Stimulated activated CD4-positive, alpha-beta T cell treated with anti-CD3 and anti-CD28 coated beads, Interleukin-12 subunit alpha, Interleukin-12 subunit beta, amount 100 ng/mL, for 48 hours (primary cell): Measurements from ENCODE around the gene LDLRAD4.
"Not testable (repeated sequence)": the region's sequence is repeated elsewhere in the genome, so short reads cannot be mapped to it uniquely, and the experiment has no call there.

ENCODE experiments used
- DNase-seq, 3 donors: peaks; one replicate each; pipeline ENCODE4 v3.0.0-alpha.2; 2020; ENCODE audit warnings: low read depth in 2 of 3, low spot score in 1 of 3

LDLRAD4 gene

GRCh38 chr18:13245481-13246000, 27.0 kb downstream of the LDLRAD4 start:
- DNase-seq, result no peak

- DNase-seq, result no peak
Measured at GRCh38 chr18:13246121-13246520, 27.6 kb downstream of the LDLRAD4 start.

- no peak for DNase-seq
Measured at GRCh38 chr18:13246591-13246990, 28.0 kb downstream of the LDLRAD4 start.

- DNase-seq, result no peak
Measured at GRCh38 chr18:13247506-13247905, 28.9 kb downstream of the LDLRAD4 start.

- DNase-seq, result no peak
Measured at GRCh38 chr18:13252686-13253410, 34.3 kb downstream of the LDLRAD4 start.

- DNase-seq, result no peak
Measured at GRCh38 chr18:13253786-13254688, 35.5 kb downstream of the LDLRAD4 start.

- no peak for DNase-seq
Measured at GRCh38 chr18:13254971-13255927, 36.7 kb downstream of the LDLRAD4 start.

- no peak for DNase-seq
Measured at GRCh38 chr18:13256444-13257305, 38.1 kb downstream of the LDLRAD4 start.

GRCh38 chr18:13257361-13257980, 38.9 kb downstream of the LDLRAD4 start:
- no peak for DNase-seq

GRCh38 chr18:13258921-13259320, 40.4 kb downstream of the LDLRAD4 start:
- DNase-seq, result no peak

- no peak for DNase-seq
Measured at GRCh38 chr18:13259701-13260100, 41.1 kb downstream of the LDLRAD4 start.

- DNase-seq, result no peak
Measured at GRCh38 chr18:13260197-13260934, 41.8 kb downstream of the LDLRAD4 start.

GRCh38 chr18:13260935-13261640, 42.5 kb downstream of the LDLRAD4 start:
- no peak for DNase-seq

GRCh38 chr18:13261661-13262357, 43.2 kb downstream of the LDLRAD4 start:
- no peak for DNase-seq

- DNase-seq, result not testable (repeated sequence)
Measured at GRCh38 chr18:13262358-13262680, 43.8 kb downstream of the LDLRAD4 start.

- no peak for DNase-seq
Measured at GRCh38 chr18:13262839-13263691, 44.5 kb downstream of the LDLRAD4 start.
